Suprapubic skin (tissue), 3 donors: ENCODE results near the gene RLF.

Experiments used
- EP300 ChIP-seq: sonication (generic); formaldehyde crosslinking; IDR thresholded peaks from one replicate; pipeline ENCODE4 v1.6.1; 2017; ENCODE audit warnings: antibody characterized with exemption
- TF ChIP-seq, protein P1 (sequence below), 2 donors: fragments of 200-600 bp in 1 of 2; fragments of 450-650 bp in 1 of 2; sonication (generic) in 1 of 2; IDR thresholded peaks; one replicate each; pipeline ENCODE4 v1.5.1; 2016 to 2019; ENCODE audit warnings: antibody characterized with exemption in 2 of 2, mild to moderate bottlenecking in 1 of 2, moderate library complexity in 1 of 2

GRCh38 chr1:40199126-40199525 is 37.9 kb downstream of the RLF start:
- TF ChIP-seq, protein P1, sequence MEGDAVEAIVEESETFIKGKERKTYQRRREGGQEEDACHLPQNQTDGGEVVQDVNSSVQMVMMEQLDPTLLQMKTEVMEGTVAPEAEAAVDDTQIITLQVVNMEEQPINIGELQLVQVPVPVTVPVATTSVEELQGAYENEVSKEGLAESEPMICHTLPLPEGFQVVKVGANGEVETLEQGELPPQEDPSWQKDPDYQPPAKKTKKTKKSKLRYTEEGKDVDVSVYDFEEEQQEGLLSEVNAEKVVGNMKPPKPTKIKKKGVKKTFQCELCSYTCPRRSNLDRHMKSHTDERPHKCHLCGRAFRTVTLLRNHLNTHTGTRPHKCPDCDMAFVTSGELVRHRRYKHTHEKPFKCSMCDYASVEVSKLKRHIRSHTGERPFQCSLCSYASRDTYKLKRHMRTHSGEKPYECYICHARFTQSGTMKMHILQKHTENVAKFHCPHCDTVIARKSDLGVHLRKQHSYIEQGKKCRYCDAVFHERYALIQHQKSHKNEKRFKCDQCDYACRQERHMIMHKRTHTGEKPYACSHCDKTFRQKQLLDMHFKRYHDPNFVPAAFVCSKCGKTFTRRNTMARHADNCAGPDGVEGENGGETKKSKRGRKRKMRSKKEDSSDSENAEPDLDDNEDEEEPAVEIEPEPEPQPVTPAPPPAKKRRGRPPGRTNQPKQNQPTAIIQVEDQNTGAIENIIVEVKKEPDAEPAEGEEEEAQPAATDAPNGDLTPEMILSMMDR (IDR thresholded peaks at IDR 0.05) = no peak
- no peak for TF ChIP-seq EP300
